Stromal cell of bone marrow (primary cell): ENCODE results near the gene CADPS2.

Experiments used
- DNase-seq: peaks from one replicate; pipeline ENCODE4 v3.0.0-alpha.2; 2012; ENCODE audit warnings: low read depth

Gene CADPS2

DNA sequence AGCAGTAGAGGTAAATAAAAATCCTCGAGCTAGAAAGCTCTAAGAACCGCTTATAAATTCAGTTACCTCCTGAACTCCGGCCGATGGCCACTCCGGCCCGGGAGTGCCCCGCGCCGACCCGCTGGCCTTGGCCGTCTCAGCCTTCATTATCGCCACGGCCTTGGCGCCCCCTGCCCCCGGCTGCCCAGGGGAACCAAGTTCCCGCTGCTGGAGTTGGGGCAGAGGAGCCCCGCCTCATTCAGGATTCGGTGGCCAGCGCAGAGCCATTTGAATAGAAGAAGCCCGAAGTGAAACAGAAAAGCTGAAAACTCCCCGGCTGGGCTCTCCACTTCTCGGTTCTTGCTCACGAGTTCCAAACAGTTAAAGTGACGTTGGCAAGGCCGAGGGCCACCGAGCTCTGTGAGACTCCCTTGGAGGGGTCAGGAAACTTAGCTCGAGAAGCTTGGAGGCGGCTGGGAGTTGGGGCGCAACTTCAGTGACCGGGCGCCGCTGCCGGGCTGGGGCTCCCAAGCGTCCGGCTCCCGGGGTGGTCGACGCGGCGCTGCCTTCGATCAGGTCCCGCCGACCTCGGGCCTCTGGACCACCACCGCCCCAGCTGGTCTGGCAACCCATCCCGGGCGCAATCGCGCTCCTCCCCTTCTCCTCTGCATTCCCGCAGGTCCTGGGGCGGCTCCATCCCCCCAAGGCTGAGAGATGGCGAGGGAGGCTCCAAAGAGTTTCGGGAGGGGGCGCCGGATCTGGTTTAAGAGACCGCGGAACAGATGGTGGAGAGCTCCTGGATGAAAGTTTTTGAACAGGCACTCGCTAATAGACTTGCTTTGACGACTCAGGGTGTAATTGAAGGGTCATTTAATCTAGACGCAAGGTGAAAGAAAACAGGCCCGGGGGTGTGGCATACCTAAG lies 575.9 kb downstream of the CADPS2 start:
- peak; percentile 5 for DNase-seq

DNA sequence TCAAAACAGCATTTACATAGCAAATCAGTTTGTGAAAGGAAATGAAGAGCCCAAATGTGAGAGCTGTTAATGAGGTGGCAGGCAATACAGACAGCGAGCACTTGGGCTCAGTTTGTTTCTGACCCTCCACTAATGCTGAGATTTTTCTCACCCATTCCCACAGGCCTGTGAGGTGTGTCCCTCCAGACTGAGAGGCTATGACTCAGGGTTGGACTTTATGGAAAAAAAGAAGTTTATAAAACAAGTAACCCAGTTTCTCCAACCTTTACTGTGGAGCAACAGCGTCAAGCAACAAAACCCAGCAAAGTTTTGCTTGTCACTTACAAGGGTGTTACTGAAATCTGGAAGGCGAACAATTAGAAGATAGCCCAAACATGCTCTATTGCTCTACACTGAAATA lies 576.8 kb downstream of the CADPS2 start:
- no peak for DNase-seq

DNA sequence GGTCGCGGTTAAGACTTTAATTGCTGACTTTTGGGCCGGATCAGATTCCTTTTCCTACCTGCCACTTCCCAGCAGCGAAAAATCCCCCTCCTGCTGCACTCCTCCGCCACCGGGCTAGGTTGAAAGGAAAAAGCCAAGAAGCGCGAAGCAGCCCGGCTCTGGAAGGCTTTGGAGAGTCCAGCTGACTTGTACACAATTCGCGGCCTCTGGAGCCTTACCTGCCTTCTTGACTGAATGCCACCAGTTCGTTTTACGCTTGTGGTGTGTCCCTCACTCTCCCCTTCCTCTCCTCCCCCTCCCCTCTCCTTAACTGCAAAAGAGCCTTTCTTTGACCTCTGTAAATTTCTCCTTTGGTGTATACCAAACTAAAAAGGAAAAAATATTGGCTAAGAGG lies 579.0 kb downstream of the CADPS2 start:
- DNase-seq, result no peak

DNA sequence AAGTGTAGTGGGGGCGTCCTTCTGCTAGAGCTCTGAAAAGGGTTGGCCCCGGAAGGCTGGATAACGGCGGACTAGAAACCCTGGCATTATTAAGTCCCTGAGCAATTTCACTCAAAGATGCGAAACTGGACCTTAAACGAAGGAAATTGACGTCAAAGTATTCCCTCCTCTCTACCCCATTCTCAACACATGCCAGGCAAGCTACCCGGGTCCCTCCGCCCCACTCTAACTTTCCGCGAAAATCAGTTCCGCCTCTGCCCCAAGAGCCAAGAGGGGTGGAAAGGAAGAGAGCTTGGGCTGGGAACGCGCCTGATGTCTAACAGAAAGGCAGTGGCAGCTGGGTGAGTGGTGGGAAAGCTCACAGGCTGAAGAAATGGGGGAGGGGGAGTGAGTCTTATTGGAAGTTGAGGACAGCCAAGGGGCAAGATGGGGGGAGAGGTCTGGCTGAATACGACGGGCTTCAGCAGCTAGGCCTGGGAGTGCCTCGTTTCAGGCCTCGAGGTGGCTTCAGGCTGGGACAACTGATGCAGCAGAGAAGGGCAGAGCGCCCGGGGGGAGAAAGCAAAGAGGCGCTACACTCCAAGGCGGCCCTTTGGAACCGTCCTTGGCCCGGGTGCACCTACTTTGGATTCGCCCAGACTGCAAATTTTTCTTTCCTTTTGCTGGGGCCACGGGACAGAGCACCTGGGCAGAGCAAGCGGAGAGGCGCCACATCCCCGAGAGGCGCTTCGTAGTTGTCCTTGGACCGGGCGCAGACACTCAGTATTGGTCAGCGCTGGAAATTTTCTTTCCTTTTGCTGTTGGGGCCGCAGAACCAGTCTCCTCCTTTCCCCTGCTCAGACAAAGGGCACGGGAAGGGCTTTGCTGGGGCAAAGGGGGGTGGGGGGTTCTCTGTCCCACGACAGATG lies 579.7 kb downstream of the CADPS2 start:
- no peak for DNase-seq

DNA sequence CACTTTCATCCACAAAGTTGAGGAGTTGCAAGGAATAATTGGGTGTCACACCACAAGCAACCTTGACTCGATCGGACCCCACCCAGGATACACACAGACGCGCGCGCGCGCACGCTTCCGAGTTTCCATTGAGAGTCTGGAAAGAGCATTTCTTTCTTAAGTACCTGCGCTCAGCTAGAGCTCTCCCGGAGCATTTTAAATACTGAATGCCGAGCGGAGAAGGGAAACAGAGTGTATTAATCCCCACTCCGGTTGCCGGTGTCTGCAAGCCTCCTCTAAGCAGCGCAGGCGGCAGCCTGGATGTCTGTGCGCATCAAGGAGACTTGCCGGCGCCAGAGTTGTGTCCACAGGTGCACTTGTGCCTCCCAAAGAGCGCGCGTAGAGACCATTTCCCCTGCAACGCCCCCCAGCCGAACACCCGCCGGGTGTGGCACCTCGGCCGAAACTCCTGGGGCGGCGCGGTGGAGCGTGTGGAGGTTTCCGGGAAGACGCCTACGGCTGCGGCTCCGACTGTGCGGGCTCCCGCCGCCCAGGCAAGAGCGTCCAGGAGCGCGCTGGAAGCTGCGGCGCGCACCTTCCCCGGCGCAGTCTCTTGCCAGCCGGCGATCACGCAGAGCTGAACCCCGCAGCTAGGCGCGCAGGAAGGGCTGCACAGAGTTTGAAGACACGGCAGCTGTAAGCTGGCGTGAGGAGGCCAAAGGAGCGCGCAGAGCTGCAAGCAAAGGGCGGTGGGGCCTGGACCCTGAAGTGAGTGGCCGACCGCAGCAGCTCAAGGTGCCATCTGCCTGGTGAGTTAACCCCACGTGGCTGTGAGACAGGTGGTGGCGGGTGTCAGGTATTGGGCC lies 580.6 kb downstream of the CADPS2 start:
- DNase-seq, result no peak

DNA sequence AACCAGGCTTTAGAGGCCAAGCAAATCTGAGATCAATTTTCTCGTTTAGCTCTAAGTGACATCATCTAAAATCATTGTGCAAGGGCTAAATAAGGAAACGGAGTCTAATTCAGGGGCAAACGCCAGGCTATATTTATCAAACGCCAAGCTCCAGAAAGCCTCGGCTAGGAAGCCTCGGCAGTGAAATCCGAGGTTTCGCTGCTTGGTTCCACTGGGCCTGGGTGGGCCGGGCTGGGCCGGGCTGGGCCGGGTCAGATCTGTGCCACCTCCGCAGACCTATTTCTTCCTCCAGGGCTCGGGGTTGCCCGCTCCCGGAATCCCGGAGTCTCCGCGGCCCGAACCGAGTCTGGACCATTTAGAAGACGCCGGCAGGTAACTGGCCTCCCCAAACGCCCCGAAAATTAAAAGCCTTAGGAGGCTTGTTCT lies 581.3 kb downstream of the CADPS2 start:
- peak; percentile 6 for DNase-seq

DNA sequence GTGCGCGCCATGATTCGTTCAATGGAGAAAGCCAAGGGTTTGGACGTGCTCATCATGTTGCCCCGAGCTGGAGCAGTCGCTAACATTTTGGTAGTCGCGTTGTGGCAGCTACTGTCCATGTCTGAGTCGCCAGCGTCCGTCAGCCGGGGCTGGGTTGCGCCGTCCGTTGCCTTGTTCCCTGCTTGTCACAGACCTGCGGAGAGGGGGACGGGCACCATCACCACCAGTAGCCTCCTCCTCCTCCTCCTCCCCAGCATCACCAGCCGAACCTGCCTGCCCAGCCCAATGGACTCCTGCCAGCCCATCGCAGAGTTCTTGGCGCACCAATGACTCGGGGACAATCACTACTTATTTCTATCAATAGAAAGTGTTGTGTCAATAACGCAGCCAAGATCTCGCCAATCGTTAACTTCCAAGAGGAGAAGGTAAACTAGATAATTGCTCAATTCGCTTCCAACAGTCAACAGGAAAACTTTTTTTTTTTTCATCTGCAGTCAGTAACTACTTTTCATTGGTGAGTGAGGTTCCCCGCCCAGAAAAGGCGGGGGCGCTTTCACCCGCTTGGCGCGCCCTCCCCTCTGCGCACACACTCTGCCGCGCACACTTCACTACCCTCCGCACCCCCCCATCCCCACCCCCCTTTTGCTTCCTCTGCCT lies 581.8 kb downstream of the CADPS2 start, which contains the start of gene FEZF1:
TSS of gene FEZF1 (minus strand) at position 432 of the 657 bp plus-strand sequence. CDS start at position 119, 313 bp downstream.
- no peak for DNase-seq

DNA sequence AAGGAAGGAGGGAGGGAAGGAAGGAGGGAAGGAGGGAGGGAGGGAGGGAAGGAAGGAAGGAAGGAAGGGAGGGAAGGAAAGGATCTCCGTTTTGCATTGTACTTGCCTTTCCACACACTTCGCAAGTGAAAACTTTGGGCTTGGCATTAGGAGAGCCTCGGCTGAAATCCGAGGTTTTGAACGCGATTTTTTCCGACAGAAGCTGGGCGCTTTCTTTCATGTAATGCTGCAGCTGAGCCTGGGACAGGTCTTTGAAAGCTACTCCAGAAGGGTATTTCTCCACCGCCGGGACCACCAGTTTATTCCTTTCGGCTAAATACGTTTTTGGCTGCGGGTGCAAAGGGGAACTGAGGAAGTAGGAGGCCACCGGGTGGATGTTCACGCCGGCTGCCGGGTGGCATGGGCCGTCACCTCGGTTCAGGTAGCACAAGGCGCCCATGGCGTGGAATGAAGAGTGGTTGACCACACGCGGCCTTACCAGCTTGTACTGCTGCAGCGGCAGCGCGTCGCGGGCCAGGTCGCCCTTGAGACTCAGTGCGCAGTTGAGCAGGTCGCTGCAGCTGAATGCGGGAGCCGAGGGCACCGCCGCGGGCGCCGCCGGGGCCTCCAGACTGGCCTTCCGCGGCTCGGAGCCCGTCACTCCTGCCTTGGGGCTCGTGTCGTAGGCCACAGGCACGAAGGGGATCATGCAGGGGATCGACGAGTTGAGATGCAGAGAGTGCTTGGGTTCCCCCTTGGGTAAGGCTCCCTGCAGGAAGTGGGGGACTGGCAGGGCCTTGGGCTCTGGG lies 582.5 kb downstream of the CADPS2 start:
- no peak for DNase-seq

DNA sequence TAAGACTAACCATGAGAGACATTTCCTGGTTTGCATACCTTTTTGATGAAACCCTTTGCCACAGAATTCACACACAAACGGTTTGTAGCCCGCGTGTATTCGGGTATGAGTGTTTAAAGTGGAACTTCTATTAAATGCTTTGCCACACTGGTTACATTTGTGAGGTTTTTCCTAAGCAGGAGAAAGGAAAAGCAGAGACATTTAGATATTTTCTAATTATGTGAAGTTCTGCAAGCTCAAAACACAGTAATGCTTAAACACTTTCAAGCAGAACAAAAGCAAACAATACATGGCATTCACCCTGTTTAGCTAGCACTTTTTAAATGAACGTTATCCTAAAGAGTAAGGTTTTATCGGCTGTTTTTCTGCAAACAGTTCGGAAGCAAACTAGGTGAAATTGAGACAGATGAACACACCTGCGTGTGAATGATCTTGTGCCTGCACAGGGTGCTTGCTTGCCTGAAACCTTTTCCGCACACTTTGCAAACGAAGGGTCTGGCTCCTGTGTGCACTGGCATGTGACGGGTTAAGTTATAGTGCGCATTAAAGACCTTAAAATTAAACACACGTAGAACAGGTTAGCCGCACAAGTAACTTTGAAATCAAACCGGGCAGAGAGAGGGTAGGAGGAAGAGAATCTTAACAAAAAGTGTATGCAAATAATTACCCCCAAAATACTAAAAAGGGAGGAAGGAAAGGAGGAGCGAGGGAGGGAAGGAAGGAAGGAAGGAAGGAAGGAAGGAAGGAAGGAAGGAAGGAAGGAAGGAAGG lies 583.3 kb downstream of the CADPS2 start:
- no peak for DNase-seq

DNA sequence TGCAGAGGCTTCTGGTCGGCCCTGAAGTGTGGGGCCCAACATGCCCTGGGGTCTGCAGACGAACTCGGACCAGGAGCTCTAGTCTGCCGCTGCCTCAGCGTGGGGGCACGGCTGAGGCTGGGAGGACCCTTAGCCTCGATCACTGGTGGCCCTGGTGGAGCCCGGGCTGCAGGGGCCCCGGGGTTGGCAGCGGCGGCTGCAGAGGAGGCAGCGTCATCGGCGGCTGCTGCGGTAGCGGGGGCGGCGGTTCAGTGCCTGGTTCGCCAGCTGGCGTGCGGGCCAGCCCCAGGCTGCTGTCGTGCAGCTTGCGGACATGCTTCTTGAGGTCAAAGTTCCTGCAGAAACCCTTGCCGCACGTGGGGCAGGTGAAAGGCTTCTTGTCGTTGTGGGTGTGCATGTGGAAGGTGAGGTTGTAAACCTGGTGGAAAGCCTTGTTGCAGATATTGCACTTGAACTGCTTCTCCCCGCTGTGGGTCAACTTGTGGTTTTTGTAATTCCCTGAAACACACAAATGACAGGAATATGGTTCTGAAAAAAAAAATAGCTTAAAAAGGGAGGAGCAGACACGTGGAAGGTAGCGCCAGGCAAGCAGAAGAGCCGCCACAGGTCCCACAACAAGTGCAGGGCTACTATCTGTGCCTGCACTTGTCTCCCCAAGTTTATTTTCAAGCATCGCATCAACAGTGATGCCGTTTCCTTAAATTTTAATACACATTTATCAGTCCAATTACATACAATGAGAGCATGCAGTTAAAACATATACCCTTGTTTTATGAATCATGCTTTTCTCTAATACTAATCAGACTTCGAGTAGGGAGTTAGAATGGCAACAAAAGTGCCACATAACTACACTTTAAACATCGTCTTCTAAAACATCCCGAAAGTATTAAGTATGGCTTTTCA lies 584.2 kb downstream of the CADPS2 start:
- no peak for DNase-seq

DNA sequence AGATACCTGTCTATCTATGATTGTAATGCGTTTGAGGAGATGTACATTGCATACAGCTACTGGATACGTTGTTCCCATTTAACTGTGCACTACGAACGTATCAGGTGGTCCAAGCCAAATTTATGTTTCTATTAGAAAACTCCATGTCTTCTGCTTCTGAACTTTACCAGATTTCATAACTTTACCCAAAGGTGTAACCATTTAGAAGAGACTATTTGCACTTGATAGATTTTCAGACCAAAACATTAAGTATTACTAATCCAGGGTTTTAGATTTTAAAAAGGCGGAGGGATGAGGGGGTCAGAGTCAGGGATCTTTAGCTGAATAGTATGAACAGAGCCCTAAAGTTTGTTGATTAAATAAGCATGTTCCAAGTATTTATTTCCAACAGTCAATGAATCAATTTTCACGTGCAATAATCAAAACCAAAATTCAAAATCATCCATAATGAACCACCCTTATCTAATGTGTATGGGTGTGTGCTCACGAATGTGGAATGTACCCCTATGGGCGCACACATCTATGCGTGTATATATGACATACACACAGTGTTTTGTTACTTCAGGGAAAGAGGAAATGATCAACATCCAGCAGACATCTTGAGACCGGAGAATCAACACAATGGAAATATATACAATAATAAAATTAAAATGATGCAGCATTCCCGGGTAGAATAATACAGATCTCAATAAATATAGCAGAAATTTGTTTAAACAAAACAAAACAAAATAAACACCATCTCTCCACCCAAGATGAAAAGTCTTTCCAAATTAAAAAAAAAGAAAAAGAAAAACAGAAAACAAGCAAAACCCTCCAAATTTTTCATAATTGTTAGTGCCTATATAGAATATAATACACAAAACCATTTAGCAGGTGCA lies 585.1 kb downstream of the CADPS2 start:
- DNase-seq, result no peak

DNA sequence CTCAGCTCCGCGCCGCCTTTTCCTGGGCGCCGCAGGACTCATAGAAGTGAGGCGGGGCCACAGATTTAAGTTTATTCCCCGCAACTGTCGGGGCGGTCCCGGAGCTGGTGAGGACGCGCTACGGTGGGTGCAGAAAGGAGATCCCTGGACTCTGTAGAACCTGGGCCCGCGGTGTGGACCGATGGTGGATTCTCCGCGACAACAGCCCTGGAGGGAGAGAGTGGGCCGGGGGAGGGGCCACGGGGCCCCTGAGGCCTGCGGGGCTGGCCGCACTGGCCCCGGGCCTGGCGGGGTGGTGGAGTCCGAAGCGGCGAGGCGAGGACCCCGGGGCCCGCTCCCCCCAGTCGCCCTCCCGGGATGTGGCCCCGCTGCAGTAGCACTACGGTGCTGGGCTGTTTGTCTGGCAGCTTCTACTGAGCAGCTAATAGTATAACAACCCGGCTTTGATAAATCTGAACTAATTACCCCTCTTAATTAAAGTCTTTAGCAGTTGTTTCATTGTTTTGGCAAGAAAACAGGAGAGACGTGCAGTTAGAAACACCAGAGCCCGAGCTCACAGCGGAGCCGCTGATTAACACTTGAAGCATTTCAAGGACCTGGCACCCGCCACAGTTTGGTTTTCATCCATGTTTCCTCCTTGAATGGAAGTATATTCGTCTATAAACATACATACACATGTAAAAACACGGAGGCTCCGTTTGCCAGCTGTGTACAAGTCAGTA lies 585.9 kb downstream of the CADPS2 start:
- DNase-seq, result no peak

DNA sequence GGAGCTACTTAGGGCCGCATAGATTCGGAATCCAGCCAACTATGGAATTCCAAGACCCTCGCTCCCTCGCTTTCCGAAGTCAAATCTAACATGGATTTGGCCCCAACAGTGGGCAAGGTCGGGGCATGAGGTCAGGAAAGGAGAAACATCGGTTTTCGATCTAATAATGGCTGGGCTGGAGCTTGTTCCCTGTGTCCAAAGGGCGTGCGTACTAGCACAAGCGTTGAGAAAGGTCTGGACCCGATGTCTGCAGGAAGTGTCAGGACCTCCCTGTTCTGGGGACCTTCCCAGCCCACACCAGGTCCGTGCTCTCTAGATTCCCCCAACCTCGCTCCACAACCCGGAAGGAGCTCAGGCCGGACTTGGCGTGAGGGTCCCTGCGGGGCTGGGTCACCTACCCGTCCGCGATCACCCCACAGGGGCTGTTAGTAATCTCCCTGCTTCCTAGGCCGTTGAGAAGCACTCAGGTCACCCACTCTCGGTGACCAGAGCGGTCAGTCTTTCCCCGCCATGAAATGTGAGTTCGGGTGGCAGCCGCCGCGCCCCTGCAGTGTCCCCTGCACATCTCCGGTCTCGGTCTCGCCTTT lies 586.5 kb downstream of the CADPS2 start:
- no peak for DNase-seq

DNA sequence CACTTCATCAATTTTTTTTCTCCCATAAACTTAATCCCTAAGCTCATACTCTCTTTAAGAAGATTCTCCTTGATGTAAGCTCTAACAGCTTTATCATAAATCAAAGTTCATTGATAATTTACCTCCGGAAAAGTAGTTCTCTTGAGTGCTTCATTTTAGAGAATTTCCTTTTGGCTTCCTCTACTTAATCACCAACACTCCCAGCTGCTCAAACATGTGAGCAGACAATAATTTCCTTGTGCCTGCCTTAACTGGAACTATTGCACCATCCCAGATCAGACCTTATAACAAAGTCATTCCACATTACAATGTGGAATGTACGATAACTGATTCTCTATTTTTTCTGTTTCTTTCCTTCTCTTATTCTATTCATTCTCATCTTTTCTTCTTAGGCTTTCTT lies 587.6 kb downstream of the CADPS2 start:
- no peak for DNase-seq

DNA sequence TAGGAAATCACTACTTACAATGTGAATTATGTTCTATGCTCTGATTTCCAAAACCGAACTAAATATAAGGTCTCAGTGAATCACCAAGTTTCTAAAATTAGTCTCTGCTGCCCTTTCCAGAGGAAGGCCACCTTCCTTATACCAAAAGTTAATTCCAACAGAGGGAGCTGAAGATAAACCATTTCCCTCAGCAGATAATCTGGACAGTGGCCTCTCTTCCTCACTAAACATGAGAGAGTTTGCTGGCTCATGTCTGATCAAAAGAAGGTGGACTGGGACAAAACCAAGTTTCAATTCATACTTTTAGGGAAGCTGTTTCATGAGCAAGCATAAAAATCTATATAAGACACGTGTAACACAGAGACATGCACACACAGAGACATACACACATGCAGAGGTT lies 588.1 kb downstream of the CADPS2 start:
- DNase-seq, result no peak

DNA sequence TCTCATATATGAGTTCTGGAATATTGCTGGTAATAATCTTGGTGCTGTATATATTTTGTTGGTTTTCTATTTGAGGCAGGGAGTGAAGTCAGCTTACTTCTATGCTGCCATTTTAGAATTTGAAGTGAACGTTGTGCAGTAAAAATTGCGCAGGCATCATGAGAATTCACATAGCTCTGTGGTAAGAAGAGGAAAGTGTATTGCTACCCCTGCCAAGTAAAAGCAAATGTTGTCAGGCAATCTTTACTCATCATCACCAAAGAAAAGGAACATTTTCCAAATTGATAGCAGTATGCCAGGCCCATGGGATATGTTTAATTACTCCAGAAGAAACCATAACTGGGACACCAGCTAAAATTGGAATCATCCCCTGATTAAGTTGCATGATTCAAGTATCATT lies 595.1 kb downstream of the CADPS2 start:
- DNase-seq, result no peak

DNA sequence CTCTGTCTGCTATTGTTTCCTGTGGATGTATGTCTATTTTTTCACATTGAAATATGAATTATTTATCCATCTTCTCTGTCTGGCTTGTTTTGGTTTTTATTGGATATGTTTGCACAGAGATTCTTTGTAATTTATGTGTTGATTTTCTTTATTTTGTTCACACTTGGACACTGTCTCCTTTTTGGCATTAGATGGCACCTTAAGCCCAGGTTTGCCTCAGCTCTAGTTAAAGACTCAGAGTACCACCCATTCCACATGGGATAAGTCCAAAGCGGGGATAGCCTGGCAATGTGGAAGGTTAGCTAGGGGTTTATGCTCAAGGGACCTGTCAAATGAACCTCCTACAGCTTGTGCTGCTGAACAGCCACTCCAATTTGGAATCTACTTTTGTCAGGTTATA lies 595.8 kb downstream of the CADPS2 start:
- DNase-seq, result no peak
